Eye (tissue), 1 donor: ENCODE data around the gene HIP1.
"Not testable (repeated sequence)": the region's sequence is repeated elsewhere in the genome, so short reads cannot be mapped to it uniquely, and the experiment has no call there.

ENCODE experiments used
- DNase-seq: peaks from one replicate; pipeline ENCODE4 v3.0.0-alpha.2; 2015

The HIP1 gene

DNA sequence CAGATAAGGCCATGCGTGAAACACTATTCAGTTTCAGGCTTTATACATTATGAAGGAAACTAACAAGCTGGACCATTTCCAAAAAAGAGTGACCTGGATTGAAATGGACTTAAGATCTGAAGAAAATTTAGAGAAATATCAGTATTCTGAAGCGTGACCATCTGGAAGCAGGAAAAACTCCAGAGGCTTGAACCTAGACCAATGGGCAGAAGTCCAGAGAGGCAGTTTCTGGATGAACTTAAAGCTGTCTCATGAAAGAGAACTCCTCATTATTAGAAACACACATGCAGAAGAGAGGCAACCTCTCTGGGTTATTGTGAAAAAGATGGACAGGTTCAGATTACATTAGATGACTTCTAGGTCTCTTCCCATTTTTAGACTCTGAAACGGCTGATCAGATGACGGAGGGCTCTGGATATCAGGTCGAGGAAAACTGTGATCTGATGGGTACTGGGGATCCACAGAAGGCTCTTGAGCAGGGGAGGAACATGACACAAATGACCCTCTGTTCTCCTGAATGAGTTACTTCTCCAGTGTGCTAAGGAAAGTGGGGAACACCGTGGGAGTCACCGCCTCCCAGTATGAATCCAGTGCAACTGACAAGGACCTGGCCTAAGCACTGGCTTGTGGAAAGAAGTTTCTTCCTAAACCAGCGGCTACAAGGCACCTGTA, 130.2 kb downstream of the HIP1 start:
- DNase-seq = peak; percentile 18

DNA sequence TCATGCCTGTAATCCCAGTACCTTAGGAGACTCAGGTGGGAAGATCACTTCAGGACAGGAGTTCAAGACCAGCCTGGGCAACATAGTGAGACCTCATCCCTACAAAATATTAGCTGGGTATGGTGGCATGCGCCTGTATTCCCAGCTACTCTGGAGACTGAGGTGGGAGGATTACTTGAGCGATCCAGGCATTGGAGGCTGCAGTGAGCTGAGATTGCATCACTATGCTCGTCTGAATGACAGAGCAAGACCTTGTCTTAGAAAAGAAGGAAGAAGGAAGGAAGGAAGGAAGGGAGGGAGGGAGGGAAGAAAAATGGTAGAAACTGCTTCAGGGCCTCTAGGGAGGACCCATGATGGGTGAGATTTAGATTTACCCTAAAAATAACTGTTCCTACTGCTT, 134.3 kb downstream of the HIP1 start:
- no peak for DNase-seq

DNA sequence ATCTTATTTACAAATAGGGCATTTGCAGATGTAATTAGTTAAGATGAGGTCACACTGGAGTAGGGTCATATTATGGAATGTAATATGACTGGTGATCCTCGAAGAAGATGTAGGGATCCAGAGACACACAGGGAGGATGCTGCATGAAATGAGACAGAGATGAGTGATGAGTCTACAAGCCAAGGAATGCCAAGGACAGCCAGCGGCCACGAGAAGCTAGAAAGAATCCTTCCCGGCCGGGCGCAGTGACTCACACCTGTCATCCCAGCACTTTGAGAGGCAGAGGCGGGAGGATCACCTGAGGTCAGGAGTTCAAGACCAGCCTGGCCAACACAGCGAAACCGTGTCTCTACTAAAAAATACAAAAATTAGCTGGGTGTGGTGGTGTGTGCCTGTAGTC, 135.9 kb downstream of the HIP1 start:
- not testable (repeated sequence) for DNase-seq

DNA sequence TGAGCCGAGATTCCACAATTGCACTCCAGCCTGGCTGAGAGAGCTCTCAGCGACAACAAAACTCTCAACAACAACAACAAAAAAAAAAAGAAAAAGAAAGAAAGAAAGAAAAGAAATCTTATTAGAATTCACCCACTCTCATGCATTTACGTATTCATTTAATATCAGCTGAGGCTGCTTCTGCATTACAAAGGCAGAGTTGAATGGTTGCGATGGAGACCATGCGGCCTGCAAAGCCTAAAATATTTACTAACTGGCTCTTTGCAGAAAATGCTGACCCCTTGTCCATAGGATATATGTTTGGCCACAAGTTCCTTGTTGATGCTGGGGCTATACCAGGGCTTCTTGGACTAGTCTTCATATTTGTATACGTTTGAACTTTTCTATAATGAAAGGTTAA, 137.2 kb downstream of the HIP1 start:
- no peak for DNase-seq

DNA sequence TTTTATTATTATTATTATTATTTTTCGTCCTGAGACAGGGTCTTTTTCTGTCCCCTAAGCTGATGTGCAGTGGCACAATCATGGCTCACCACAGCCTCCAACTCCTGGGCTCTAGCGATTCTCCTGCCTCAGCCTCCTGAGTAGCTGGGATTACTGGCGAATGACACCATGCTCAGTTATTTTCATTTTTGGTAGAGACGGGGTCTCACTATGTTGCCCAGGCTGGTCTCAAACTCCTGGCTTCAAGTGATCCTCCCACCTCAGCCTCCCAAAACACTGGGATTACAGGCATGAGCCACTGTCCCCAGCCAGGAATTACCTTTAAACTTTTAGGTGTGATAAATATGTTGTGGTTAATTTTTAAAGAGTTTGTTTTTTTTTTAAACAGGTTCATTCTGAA, 138.0 kb downstream of the HIP1 start:
- not testable (repeated sequence) for DNase-seq

DNA sequence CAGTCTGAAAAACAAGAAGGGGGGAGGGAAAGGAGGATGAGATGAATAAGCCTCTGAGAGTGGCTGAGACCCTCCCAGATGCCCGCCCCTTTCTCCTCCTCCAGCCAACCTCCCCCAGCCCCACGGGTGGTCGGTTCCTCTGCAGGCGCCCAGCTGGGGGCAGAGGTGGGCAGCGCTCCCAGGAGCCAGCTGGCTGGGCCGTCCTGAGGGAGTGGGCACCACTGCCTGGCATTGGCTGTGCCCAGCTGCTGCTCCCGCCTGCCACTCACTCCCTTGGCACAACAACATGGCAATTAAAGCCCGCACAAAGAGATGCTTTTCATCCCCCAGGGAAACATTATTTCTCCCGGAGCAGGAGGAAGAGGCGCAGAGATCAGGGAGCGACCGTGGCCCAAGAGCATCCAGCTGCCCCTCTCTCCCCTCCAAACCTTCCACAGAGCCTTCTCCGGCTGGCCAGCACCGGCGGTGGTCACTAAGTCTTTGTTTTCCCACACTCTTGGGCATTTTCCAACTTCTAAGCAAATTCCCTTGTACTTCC, 139.4 kb downstream of the HIP1 start:
- peak; percentile 83 for DNase-seq

DNA sequence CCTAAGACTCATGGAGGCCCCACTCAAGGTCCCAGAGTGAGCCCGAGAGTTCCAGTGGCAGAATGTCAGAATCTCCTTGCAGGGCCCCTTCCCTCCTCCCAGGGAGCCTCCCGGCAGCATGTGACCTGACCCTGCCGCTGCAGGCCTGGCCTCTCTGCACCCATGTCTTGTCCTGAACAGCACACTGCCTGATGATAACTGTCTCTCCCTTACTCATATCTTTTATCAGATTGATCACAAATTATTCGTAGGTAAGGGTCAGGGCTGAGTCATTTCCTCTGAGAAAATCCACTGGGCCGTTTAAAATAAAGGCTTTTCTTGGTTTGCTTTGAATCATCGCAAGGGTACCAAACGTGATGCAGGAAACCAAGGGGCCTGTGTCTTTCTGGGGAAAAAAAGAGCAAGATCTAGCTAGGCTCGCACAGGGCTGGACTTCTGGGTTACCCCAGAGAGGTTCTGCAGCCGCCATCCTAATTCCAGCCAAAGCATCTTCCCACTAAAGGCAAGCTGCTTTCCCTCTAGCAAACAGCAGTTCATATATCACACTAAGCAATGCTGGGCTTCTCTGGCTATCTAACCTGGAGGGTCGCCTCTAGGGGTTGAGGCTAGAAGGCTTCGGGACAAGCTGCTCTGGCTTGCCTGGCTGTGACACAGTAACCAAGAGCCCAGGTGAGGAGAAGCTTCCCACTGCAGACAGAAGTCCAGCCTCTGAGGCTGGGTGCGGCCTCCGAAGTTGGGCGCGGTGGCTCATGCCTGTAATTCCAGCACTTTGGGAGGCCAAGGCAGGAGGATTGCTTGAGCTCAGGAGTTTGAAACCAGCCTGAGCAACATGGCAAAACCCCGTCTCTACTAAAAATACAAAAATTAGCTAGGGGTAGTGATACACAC, 141.8 kb downstream of the HIP1 start:
- DNase-seq = no peak

DNA sequence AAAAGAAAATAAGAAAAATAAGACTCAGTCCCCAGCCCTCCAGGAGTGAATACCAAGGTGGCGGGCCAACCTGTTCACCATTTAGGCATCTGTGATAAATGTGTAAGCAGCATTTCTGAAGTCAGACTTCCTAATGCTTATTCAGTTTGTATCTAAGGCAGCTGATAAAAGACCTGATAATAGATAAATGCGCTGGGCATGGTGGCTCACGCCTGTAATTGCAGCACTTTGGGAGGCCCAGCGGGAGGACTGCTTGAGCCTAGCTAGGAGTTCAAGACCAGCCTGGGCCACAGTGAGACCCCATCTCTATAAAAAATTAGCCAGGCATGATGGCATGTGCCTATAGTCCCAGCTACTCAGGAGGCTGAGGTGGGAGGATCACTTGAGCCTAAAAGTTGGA, 143.0 kb downstream of the HIP1 start:
- DNase-seq = no peak

DNA sequence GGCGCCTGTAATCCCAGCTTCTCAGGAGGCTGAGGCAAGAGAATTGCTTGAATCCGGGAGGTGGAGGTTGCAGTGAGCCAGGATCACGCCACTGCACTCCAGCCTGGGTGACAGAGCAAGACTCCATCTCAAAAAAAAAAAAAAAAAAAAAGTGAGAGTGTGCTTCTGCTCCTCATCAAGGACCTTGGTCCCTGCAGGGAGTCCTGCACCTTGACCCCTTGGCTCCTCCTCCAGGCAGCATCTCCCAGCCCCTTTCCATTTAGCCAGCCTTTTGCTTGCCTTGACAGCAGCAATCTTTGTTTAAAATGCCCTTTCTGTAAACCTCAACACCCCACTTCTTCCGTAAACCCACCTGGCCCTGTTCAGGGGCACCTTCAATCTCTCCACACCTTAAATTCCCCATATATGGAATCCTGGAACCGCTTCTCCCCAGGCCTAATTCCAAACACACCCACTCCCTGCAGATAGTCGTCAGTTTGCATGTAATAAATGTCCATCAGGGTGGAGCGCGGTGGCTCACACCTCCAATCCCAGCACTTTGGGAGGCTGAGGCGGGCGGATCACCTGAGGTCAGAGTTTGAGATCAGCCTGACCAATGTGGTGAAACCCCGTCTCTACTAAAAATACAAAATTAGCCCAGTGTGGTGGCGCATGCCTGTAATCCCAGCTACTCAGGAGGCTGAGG, 145.1 kb downstream of the HIP1 start:
- not testable (repeated sequence) for DNase-seq

DNA sequence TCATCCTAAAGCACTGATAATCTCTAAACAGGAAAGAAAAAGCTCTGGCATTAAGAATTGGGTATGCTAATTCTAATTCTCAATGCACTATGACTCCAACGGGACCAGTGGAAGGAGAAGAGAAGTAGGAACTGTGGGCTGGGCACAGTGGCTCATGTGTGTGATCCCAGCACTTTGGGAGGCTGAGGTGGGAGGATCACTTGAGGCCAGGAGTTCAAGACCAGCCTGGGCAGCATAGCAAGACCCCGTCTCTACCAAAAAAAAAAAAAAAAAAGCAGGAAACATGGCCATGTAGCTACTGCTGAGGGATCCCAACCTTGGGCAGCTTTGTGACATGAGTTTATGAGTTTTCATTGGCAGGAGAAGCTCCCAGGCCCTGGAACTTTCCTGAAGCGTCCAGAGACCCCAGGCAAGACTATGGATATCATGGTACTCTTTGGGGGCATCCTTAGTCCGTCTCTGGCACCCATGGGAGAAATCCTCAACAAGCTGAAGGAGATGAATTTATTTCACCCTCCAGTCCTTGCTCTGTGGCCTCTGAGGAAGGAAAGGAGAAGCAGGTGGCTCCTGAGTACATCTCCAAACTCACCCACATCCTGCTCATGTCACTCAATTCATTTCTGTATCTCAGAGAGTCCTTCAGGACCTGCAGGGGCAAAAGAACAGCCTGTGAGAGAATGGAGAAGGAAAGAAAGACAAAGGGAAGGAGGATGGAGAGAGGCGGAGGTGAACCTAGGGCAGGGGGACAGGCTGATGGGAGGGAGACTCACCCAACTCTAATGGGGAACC, 147.1 kb downstream of the HIP1 start:
- DNase-seq = no peak

DNA sequence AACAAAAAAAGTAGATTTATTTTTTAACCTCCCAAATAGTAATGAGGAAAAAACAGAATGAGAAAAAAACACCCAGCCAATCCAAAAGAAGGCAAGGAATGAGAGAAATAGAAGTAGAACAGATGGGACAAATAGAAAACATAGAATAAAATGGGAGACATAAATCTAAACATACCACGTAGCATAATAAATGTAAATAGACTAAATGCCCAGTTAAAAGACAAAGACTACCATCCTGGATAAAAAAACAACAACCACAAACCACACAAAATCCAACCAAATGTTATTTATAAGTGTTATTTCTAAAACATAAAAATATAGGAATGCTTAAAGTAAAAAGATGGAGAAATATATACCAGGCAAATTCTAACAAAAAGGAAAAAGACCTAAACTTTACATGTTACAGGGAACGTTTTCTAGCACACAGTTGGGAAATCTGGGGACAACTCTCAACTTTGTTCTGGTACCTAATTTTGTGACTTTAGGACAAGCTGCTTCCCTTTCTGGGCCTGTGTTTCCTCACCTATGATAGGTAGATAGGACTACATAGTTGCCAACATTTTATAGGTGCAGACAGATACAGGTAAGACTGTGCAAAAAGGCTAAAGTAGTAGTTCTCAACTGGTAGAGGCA, 148.3 kb downstream of the HIP1 start:
- no peak for DNase-seq

DNA sequence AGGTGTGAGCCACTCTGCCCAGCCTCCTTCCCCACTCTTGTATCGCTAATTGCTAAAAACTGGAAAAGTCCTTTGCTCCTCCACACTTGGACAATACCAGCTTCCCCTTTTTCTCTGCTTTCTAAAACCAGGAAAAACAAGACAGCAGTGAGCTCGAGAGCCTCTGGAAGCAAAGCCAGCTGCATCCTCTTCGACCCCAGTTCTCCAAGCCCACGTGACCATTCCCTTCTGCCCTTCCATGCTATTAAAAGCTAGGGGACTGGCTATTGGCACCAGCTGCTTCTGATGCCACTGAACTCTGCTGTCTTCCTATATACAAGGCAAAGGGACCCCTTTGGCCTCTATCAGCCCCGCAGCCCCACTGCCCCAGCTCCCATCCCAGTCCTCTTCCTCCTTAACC, 154.4 kb downstream of the HIP1 start:
- no peak for DNase-seq

DNA sequence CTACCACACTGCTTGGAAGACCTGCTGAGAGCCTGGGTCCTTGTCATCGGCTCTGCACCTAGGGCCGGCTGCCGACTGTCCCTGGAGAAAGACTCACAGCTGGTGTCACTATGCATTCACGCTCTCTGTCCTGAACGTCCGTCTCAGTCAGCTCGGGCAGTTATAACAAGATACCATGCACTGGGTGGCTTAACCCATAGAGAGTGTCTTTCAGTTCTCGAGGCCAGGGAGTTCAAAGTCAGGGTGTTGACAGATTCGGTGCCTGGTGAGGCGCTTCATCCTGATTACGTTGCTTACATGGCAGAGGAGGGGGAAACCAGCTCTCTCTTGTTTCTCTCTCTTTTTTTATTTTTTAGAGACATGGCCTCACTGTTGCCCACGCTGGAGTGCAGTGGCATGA, 155.5 kb downstream of the HIP1 start:
- DNase-seq = no peak

DNA sequence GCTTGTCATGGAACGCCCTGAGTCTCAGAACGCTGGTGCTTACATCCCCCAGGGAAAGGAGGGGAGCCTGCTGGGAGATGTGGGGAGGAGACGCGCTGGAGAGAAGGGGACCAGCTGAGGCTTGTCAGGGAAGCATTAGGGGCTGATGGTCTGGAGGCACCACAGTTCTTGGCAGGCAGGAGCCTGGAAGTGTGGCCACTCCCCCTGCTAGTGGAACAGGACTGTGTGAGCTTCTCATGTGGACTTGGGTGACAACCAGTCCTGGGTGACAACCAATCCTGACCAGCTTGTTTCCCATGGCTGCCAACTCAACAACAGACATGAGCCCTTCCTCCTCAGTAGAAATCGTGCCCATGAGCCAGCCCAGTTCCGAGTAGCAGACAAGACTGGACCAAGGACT, 158.8 kb downstream of the HIP1 start:
- no peak for DNase-seq

DNA sequence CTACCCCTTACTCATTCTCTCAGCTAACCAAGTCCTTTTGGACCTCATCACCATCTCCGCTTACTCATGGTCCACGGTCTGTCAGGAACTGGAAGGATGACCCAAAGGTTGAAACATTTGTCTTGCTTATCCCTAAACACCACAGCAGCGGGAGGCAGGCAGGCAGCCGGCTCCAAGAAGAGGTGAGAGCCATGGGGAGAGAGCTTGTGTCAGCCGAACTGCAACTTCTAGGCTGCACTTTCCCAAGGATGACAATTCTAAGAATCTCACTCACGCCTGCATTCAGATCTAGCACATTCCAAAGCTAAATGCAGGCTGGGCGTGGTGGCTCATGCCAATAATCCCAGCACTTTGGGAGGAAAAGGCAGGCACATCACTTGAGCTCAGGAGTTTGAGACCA, 160.7 kb downstream of the HIP1 start:
- no peak for DNase-seq

DNA sequence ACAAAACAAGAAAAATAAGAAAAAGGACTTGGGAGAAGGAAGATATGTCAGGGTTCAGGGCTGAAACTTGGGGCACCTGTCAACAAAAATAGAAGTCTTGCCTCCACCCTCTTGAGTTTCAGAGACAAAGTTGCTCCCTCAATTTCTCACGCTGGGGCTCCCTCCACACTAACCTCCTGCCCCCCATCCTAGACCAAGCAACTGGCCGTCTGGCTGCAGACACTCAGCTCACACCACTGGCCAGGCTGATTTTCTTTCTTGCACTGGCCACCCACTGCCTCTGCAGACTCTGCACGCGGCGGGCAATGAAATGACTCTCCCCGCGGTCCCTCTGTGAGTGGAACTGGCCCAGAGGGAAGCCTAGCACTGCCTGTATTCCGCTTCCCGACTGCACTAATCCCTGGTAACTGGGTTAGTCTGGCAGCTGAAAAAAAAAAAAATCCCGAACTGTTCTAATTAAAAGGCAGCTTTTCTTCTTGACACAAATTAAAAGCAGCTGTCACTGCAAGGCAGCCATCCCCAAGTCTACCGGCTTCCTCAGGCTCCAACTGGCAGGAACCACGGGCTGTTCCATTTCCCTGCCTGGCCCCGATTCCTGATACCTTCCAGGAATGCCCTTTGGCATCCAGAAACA, 163.1 kb downstream of the HIP1 start:
- peak; percentile 76 for DNase-seq

DNA sequence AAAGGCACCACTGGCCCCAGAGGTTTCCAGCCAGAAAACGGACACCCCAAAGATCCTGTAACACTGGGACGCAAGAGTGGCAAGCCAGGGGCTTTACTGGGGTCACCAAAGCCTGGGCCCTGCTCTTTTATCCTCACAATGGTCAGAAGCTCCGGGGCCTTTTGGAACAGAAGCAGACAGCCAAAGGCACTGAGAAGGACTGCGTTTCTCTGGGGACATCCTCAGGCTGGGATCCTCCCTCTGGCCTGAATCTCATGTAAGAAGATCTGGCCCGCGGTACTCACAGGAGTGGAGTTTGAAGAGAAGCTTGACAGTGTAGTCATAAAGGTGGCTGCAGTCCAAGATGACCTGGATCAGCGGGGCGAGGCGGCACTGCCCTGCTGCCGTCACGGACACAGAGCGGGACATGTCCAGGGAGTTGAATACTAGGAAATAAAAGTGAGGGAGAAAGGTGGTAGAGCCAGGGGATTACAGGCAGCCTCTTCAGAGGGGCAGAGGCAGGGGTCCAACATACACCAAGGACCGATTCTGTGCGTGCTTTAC, 165.2 kb downstream of the HIP1 start:
- DNase-seq = no peak

DNA sequence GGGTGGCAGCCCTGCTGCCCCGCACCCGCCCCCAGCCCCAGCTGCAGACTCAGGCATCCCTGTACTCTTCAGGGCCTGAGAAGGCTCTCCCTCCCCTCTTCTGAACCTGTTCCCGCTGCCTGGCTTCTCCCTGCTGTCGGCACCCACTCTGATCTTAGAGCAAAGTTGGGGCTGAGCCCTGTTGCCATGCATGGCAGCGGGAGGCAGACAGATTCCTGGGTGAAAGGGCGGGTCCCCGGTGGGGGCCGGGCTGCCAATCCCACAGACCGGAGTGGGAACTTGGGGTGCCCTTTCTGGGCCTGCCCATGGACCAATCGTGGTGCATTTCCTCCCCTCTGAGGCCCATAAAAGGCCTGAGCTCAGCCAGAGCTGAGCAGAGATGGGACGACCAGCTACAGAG, 165.9 kb downstream of the HIP1 start:
- no peak for DNase-seq

DNA sequence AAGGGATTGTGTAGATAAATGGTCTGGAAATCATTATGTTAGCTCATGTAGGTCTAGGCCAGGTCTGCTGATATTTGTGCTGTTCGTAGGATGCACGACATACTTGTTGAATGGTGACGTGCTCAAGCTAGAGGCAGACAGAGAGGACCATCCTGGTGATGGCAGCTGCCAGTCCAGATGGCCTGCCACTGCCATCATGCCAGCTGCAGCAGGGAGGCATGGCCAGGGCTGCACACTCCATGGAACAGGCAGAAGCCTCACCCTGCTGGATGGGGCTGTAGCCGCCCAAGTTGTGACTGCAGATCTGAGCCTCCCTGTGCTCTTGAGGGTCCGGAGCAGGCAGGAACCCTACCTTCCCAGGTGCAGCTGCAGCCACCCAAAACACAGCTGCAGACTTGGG, 166.3 kb downstream of the HIP1 start:
- no peak for DNase-seq

DNA sequence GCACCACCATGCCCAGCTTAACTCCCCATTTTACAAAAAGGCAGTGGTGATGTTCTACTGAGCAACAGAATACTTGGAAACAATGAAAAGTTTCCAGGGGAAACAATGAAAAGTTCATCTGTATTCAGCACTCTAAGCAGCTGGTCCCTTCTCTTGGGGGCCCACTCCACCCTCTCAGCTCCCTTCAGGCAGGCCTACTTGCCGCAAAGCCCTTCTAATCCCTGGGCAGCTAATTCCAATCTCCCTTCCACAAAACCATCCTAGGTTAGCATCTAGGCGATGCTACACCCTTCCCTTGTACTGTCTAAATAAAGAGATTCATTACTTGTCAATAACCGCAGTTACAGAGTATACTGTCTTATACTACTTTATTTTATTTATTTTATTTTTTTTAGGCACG, 167.5 kb downstream of the HIP1 start:
- DNase-seq = no peak

DNA sequence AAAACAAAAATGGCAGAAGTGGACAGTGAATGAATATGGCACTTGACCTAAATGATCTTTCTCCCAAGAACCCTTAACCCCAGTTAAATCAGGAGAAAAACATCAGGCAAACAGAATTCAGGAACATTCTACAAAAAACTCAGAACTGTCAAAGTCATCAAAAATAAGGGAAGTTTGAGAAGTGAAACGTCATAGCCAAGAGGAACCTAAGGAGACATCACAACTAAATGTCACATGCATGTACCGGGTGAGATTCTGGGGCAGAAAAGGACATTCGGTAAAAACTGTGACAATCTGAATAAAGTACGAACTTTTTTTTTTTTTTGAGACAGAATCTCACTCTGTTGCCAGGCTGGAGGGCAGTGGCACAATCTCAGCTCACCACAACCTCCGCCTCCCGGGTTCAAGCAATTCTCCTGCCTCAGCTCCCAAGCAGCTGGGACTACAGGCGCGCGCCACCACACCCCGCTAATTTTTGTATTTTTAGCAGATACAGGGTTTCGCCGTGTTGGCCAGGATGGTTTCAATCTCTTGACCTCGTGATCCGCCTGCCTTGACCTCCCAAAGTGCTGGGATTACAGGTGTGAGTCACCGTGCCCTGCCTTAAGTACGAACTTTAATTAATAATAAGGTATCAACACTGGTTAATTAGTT, 169.0 kb downstream of the HIP1 start:
- not testable (repeated sequence) for DNase-seq
